ENCODE data around the gene MAD1L1. TPM values are rescaled to one million over a fixed set of nuclear protein-coding genes. Genes with fewer than 3 reads are reported as not detected.

The MAD1L1 gene
- total RNA-seq, 2 experiments from 2014 or later = 157 to 160 TPM

- intact Hi-C loops (cut with DNase I, micrococcal nuclease) = loop anchor here in 1 of 2 experiments (1.0 kb wide), 2 partner anchors 18 to 80 kb away; no protein-coding TSS in a partner anchor
- peak in 9 of 14 experiments; percentile 13 to 77 (median 49) for DNase-seq
- Histone ChIP-seq H3K27ac (ENCODE audit: low read depth in 1 of 2, low read length in 2 of 2) (peak overlapping the region in 1 of 2 donors; percentile 51), H3K4me1 (ENCODE audit: insufficient read depth, low read length) (peaks cover 15% of the 10 kb centered on the region), H3K9me3 (ENCODE audit: control insufficient read depth in 1 of 2, insufficient read depth in 1 of 2, low read length in 2 of 2) (peaks cover 3 to 8% of the 10 kb centered on the region in 2 experiments), H3K27me3 (ENCODE audit: control insufficient read depth in 1 of 2, insufficient read depth in 2 of 2, low read length in 2 of 2) (no peaks in the 10 kb centered on the region), H3K36me3 (ENCODE audit: insufficient read depth, low read length) (no peaks in the 10 kb centered on the region), H3K4me3 (ENCODE audit: low read length) (peak overlapping the region; percentile 24)
- peak; percentile 91 for ATAC-seq (ENCODE audit: poor library complexity)
- Mint-ChIP-seq H3K4me3 (peak overlapping the region; percentile 49), H3K27ac (peak overlapping the region; percentile 81), H3K4me1 (ENCODE audit: low read depth) (peaks cover 17% of the 10 kb centered on the region), H3K27me3 (no peaks in the 10 kb centered on the region), H3K9me3 (peaks cover 2% of the 10 kb centered on the region), H3K36me3 (ENCODE audit: low read depth) (peaks cover 11% of the 10 kb centered on the region)
- ChIA-PET CTCF (no interaction called here), POLR2A (interaction anchor here (0.6 to 1.4 kb wide), 2 partner anchors 18 to 83 kb away, joined by 4 to 5 read pairs; no protein-coding TSS in a partner anchor)
- TF ChIP-seq CTCF (IDR thresholded peaks at IDR 0.05) = no peak
Observed at GRCh38 chr7:2019711-2020511, 212.8 kb downstream of the MAD1L1 start.

- no peak for TF ChIP-seq CTCF (IDR thresholded peaks at IDR 0.05)
- Mint-ChIP-seq H3K4me3 (no peak overlapping the region), H3K27me3 (no peaks in the 10 kb centered on the region), H3K4me1 (ENCODE audit: low read depth) (peaks cover 17% of the 10 kb centered on the region), H3K9me3 (peaks cover 2% of the 10 kb centered on the region), H3K36me3 (ENCODE audit: low read depth) (peaks cover 5% of the 10 kb centered on the region), H3K27ac (peak overlapping the region; percentile 81)
- Histone ChIP-seq H3K36me3 (ENCODE audit: insufficient read depth, low read length) (no peaks in the 10 kb centered on the region), H3K9me3 (ENCODE audit: control insufficient read depth in 1 of 2, insufficient read depth in 1 of 2, low read length in 2 of 2) (peaks cover under 1 to 3% of the 10 kb centered on the region in 2 experiments), H3K4me1 (ENCODE audit: insufficient read depth, low read length) (peaks cover 15% of the 10 kb centered on the region), H3K27ac (ENCODE audit: low read depth in 1 of 2, low read length in 2 of 2) (no peak overlapping the region), H3K27me3 (ENCODE audit: control insufficient read depth in 1 of 2, insufficient read depth in 2 of 2, low read length in 2 of 2) (no peaks in the 10 kb centered on the region), H3K4me3 (ENCODE audit: low read length) (no peak overlapping the region)
- POLR2A ChIA-PET = interaction anchor here (1.4 kb wide), 1 partner anchor 18 kb away, joined by 5 read pairs; no protein-coding TSS in a partner anchor
- DNase-seq (peak in 1 of 14 experiments; percentile 1), ATAC-seq (ENCODE audit: poor library complexity) (no peak)
- CTCF ChIA-PET = no interaction called here
- intact Hi-C loops (cut with DNase I, micrococcal nuclease) = loop anchor here in 1 of 2 experiments (1.0 kb wide), 1 partner anchor 79 kb away; no protein-coding TSS in a partner anchor
Observed at GRCh38 chr7:2019461-2019710, 213.4 kb downstream of the MAD1L1 start.

DNA sequence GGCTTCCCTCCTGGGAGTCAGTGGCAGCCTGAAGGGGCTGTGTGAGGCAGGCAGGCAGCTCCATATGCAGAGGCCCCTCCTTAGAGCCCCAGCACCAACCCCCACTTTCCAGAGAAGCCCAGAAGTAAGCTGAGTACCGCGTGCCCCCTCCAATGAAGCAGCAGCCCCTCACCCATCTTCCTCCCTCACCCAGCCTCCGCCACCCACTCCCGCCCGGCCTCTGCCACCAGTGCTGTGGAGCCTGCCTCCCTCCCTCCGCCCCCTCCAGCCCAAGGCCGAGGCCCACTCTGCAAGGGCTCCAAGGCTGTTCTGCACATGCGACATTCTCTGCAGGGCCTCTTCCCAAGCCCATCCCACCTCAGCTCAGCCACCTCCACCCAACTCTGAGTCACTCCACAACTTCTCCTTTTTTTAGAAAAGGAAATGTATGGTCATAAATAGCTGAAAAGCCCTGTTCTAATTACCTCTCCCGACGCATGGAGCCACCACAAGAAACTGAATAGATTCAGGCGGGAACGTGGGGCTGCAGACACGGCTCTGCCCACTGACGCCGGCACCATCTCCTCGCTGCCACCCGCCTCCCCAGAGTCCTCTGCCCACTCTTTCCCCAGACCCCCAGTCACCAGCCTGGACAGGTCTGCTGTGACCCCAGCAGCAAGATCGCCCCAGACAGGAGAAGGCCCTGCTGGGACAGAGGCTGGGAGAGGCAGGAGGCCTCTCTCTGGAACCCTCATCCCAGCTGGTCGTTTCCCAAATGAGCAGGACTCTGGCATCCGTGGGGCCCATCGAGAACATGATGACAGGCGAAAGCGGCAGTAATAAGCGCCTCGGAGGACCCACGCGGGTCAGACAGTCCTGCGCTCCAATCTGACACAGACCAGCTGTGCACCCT lies 213.9 kb downstream of the MAD1L1 start:
- Histone ChIP-seq H3K27me3 (ENCODE audit: control insufficient read depth in 1 of 2, insufficient read depth in 2 of 2, low read length in 2 of 2) (no peaks in the 10 kb centered on the region), H3K4me1 (ENCODE audit: insufficient read depth, low read length) (peaks cover 15% of the 10 kb centered on the region), H3K4me3 (ENCODE audit: low read length) (no peak overlapping the region), H3K27ac (ENCODE audit: low read depth in 1 of 2, low read length in 2 of 2) (no peak overlapping the region), H3K36me3 (ENCODE audit: insufficient read depth, low read length) (no peaks in the 10 kb centered on the region), H3K9me3 (ENCODE audit: control insufficient read depth in 1 of 2, insufficient read depth in 1 of 2, low read length in 2 of 2) (no peaks in the 10 kb centered on the region)
- Mint-ChIP-seq H3K27ac (peak overlapping the region; percentile 81), H3K9me3 (no peaks in the 10 kb centered on the region), H3K4me1 (ENCODE audit: low read depth) (peaks cover 17% of the 10 kb centered on the region), H3K36me3 (ENCODE audit: low read depth) (no peaks in the 10 kb centered on the region), H3K4me3 (no peak overlapping the region), H3K27me3 (no peaks in the 10 kb centered on the region)
- ChIA-PET CTCF (no interaction called here), POLR2A (no interaction called here)
- DNase-seq = peak in 2 of 14 experiments; percentile 50 to 63
- TF ChIP-seq CTCF (IDR thresholded peaks at IDR 0.05) = no peak
- ATAC-seq (ENCODE audit: poor library complexity) = no peak
- intact Hi-C loops (cut with DNase I, micrococcal nuclease) = loop anchor here in 1 of 2 experiments (1.0 kb wide), 1 partner anchor 79 kb away; no protein-coding TSS in a partner anchor
